ENCODE data around the gene CRYGC. TPM values are rescaled to one million over a fixed set of nuclear protein-coding genes. Genes with fewer than 3 reads are reported as not detected.

Gene CRYGC
- polyA plus RNA-seq, 3 donors, result not detected

DNA sequence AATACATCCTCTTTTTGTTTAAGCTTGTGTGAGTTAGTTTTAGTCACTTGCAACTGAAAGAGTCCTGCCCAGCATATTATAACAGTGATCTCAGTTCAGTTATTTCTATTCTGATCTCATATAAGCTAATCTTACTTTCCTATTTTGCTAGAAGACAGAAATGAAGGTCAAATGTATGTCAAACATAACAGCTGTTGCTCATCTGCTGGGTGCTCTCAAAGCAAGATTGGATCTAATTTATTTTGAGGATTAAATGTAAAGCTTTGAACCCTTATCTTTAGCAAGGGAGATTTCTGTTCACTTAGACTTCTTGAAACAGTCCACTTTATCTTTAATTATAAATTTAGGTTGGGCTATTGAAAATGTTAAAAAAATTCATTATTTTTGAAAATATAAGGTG is 36.5 kb downstream of the CRYGC start:
- no peak for DNase-seq
- Histone ChIP-seq H4K20me1 (ENCODE audit: insufficient read depth, low read length) (no peaks in the 10 kb centered on the region), H3K27ac (ENCODE audit: low read depth in 1 of 2, low read length in 2 of 2) (no peak overlapping the region), H3K4me1 (ENCODE audit: control insufficient read depth in 1 of 2, insufficient read depth in 2 of 2, low read length in 2 of 2) (no peaks in the 10 kb centered on the region), H3K4me2 (replicated peaks; ENCODE audit: extremely low read depth, low read length, poor library complexity, severe bottlenecking) (no peak overlapping the region), H3K9ac (ENCODE audit: insufficient read depth, low read length, poor library complexity, severe bottlenecking) (no peak overlapping the region), H3K4me3 (replicated peaks in 1 of 3; ENCODE audit: low read depth in 2 of 3, low read length in 3 of 3) (no peak overlapping the region), H3K27me3 (ENCODE audit: control insufficient read depth in 2 of 2, insufficient read depth in 2 of 2, low read length in 2 of 2) (no peaks in the 10 kb centered on the region), H3K79me2 (ENCODE audit: insufficient read depth, low read length) (no peaks in the 10 kb centered on the region), H3K36me3 (replicated peaks in 1 of 2; ENCODE audit: control insufficient read depth in 1 of 2, insufficient read depth in 2 of 2, low read length in 2 of 2) (no peaks in the 10 kb centered on the region), H3K9me3 (replicated peaks in 1 of 2; ENCODE audit: control insufficient read depth in 1 of 2, insufficient read depth in 1 of 2, low read length in 2 of 2) (peaks cover 0 to 3% of the 10 kb centered on the region in 2 donors), H2AFZ (ENCODE audit: insufficient read depth, low read depth, low read length, poor library complexity, severe bottlenecking) (no peak overlapping the region)
- no peak overlapping the region for H3K27ac Mint-ChIP-seq
- H3K4me3 Mint-ChIP-seq, result no peak overlapping the region
- peaks cover 23% of the 10 kb centered on the region for H3K4me1 Mint-ChIP-seq
- peaks cover 0 to 13% (median 5%) of the 10 kb centered on the region in 7 donors for H3K9me3 Mint-ChIP-seq
- TF ChIP-seq, protein P1, sequence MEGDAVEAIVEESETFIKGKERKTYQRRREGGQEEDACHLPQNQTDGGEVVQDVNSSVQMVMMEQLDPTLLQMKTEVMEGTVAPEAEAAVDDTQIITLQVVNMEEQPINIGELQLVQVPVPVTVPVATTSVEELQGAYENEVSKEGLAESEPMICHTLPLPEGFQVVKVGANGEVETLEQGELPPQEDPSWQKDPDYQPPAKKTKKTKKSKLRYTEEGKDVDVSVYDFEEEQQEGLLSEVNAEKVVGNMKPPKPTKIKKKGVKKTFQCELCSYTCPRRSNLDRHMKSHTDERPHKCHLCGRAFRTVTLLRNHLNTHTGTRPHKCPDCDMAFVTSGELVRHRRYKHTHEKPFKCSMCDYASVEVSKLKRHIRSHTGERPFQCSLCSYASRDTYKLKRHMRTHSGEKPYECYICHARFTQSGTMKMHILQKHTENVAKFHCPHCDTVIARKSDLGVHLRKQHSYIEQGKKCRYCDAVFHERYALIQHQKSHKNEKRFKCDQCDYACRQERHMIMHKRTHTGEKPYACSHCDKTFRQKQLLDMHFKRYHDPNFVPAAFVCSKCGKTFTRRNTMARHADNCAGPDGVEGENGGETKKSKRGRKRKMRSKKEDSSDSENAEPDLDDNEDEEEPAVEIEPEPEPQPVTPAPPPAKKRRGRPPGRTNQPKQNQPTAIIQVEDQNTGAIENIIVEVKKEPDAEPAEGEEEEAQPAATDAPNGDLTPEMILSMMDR (IDR thresholded peaks at IDR 0.05), result no peak
- H3K36me3 Mint-ChIP-seq, result no peaks in the 10 kb centered on the region
- peaks cover 0 to 2% (median 0%) of the 10 kb centered on the region in 3 donors for H3K27me3 Mint-ChIP-seq (ENCODE audit: low read depth in 3 of 3)
- intact Hi-C loops (cut with micrococcal nuclease), result no loop called here

DNA sequence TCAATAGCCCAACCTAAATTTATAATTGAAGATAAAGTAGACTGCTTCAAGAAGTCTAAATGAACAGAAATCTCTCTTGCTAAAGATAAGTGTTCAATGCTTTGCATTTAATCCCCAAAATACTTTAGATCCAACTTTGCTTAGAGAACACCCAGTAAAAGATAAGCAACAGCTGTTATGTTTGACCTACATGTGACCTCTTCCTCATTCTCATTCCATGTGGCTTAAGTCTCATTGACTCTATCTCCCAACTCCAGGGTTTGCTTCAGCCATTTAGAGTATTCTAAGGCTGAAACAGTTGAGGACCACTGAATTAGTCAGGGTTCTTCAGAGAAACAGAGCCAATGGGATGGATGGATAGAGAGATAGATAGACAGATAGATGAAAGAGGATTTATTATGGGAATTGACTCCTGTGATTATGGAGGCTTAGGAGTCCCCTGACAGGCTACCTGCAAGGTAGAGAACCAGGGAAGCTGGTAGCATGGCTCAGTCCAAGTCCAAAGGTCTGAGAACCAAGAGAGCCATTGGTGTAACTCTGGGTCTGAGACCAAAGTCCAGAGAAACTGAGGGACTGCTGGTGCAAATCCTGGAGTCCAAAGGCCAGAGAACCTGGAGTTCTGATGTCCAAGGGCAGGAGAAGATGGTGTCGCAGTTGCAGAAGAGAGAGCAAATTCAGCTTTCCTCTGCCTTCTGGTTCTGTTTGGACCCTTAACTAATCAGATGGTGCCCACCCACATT is 37.4 kb downstream of the CRYGC start:
- no peak overlapping the region for H3K4me3 Mint-ChIP-seq
- H3K27me3 Mint-ChIP-seq (ENCODE audit: low read depth in 3 of 3), result peaks cover 0 to 2% (median 0%) of the 10 kb centered on the region in 3 donors
- WGBS (ENCODE audit: insufficient coverage), result no CpG with 5 or more reads among the region's 1 CpG
- H3K27ac ChIP-seq (ENCODE audit: low read depth in 1 of 2, low read length in 2 of 2), result no peak overlapping the region
- H3K4me1 Mint-ChIP-seq, result peaks cover 23% of the 10 kb centered on the region
- no peak overlapping the region for H3K9ac ChIP-seq (ENCODE audit: insufficient read depth, low read length, poor library complexity, severe bottlenecking)
- no peak overlapping the region for H3K4me2 ChIP-seq (replicated peaks; ENCODE audit: extremely low read depth, low read length, poor library complexity, severe bottlenecking)
- no peaks in the 10 kb centered on the region for H3K36me3 ChIP-seq (replicated peaks in 1 of 2; ENCODE audit: control insufficient read depth in 1 of 2, insufficient read depth in 2 of 2, low read length in 2 of 2)
- no peaks in the 10 kb centered on the region for H3K4me1 ChIP-seq (ENCODE audit: control insufficient read depth in 1 of 2, insufficient read depth in 2 of 2, low read length in 2 of 2)
- DNase-seq, result no peak
- H2AFZ ChIP-seq (ENCODE audit: insufficient read depth, low read depth, low read length, poor library complexity, severe bottlenecking), result no peak overlapping the region
- no peak overlapping the region for H3K4me3 ChIP-seq (replicated peaks in 1 of 3; ENCODE audit: low read depth in 2 of 3, low read length in 3 of 3)
- peaks cover 0 to 13% (median 5%) of the 10 kb centered on the region in 7 donors for H3K9me3 Mint-ChIP-seq
- TF ChIP-seq, protein P1 (IDR thresholded peaks at IDR 0.05), result no peak
- no peaks in the 10 kb centered on the region for H3K79me2 ChIP-seq (ENCODE audit: insufficient read depth, low read length)
- no peak overlapping the region for H3K27ac Mint-ChIP-seq
- H3K36me3 Mint-ChIP-seq, result no peaks in the 10 kb centered on the region
- intact Hi-C loops (cut with micrococcal nuclease), result no loop called here
- H3K27me3 ChIP-seq (ENCODE audit: control insufficient read depth in 2 of 2, insufficient read depth in 2 of 2, low read length in 2 of 2), result no peaks in the 10 kb centered on the region
- peaks cover 0 to 3% of the 10 kb centered on the region in 2 donors for H3K9me3 ChIP-seq (replicated peaks in 1 of 2; ENCODE audit: control insufficient read depth in 1 of 2, insufficient read depth in 1 of 2, low read length in 2 of 2)
- no peaks in the 10 kb centered on the region for H4K20me1 ChIP-seq (ENCODE audit: insufficient read depth, low read length)
